GM21526 (cell line): ENCODE results near the gene THSD7A.

Source experiments
- ATAC-seq: cut with Tn5 transposase; IDR thresholded peaks from one replicate; pipeline ENCODE4 v1.9.1; 2021; ENCODE audit warnings: moderate library complexity; ENCODE audit not compliant: unreplicated experiment, low FRiP score

THSD7A gene

DNA sequence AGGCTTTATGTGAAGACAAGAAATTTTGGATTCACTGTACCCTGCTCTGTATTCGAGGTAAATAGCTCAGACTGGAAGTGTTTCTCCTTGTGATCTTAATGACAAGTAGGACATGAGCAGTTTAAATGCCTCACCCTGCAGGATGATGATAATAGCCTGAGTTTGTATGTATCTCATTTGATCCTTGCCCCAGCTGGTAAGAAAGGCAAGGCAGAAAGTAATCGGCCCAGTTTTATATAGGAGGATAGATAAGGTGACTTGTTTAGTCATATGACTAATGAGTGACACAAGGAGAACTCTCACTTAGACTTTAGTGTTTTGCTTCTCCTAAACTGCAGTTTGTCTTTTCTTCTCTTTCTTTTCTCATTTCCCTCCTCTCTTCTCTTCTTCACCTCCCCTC is 485.7 kb downstream of the THSD7A start:
- no peak for ATAC-seq

GRCh38 chr7:11345621-11346020 is 486.4 kb downstream of the THSD7A start:
- ATAC-seq, result no peak

DNA sequence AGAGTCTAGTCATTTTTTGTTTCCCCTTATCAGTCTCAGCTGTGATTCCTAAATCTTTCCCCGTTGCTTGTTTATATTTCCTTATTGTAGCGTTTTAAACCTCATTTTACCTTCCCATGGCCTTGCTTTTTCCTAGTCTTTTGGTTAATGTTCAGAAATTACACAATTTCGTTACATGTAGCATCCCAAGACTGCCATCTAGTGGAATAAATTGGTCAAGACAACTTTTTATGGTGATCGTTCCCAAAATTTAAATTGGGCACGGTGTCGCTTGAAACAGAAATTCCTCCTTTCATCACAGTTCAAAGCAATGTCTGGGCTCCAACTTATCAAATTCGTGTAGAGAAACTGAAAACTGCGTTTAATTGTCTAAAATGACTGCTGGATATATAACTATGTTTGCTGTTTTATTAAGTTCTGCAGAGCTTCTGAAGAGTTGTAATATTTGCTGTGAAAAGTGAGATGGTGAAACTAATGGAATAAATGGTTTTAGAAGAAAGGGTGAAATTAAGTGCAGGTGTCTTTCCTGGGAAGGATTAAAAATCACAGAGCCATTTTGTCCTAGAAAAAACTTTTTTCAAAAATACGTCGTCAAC is 488.1 kb downstream of the THSD7A start:
- ATAC-seq, result peak; percentile 51

DNA sequence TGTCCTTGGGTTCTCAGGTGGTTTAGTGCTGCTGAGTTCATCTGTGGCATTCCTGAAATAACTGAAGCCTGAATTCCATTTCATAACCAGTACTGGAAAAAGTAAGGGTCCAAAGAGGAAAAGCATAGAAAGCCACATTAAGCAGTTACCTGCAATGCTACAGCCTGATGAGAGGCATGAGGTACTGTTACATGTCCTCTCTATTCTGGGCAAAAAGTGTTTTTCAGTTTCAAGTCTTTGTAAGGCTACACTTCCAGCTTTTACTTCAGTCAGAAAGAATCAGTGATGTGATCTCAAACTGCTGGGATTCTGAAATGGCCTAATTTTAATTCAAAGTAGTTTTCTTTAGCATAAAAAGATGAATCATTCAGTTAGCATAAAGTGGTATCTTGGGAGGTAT is 488.9 kb downstream of the THSD7A start:
- peak; percentile 56 for ATAC-seq

DNA sequence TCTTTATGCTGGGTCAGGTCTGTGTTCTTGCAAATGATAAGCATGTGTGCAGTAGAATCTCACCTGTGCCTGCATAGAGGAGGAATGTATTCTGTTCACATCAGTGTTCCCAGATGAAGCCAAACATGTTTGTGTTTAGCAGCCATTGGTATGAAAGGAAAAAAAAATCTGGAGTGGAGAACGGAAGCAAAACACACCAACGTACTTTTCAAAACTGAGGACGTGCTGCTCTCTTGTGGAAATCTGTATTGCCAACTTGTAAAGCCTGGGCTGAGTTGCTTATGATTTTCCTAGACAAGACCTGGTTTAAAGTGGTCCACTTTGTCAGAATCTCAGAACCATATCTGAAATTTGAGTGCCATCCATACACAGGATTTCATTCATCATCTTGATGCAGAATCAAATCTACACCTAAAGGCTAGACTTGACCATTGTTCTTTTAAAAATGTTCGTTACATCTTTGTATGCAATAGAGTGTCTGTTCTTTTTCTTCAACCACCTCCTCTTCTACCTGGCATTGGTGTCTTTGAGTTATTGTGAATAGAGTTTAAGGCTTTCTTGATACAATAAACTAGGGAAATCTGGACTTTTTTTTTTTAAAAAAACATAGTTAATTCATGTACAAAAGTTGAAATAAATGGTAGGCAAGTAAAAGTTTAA is 490.6 kb downstream of the THSD7A start:
- no peak for ATAC-seq

DNA sequence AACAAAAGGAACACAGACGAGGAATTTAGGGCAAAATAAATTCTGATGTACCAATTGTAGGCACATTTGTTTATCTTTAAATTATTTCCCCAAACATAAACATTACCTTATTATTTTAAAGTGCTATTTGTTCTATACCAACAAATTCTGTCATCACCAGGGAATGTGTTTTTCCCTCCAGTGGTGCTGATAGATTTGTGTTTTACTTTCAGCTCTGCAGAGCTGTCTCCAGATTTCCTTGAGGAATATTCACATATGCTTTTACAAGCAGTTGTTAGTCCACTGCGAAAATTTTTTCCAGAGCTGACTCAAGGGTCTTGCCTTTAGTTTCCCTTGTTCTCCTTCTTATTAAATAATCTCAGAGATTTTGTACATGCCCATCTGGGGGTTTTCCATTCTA is 495.6 kb downstream of the THSD7A start:
- ATAC-seq, result no peak

DNA sequence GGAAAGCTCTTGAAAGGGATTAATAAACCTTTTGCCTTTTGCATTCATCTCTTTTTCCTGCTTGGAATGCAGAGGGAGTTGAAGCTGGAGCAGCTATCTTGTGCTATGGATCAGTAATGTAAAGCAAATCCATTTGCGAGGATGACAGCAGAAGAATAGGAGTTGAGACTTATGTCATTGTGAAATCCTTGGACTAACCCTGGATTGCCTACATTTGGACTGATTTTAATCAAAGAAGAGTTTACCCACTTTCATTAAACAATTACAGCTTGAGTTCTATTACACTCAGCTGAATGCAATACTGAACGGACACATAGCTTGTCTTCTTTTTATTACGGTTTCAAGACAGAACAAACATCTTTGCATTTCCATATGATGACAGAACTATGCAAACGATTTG is 496.1 kb downstream of the THSD7A start:
- ATAC-seq, result no peak

GRCh38 chr7:11332865-11333228 is 499.2 kb downstream of the THSD7A start:
- peak; percentile 57 for ATAC-seq

- ATAC-seq, result peak; percentile 95
Measured at GRCh38 chr7:11332186-11332864, 499.7 kb downstream of the THSD7A start.

GRCh38 chr7:11331128-11332102 is 500.6 kb downstream of the THSD7A start:
- ATAC-seq, result no peak

DNA sequence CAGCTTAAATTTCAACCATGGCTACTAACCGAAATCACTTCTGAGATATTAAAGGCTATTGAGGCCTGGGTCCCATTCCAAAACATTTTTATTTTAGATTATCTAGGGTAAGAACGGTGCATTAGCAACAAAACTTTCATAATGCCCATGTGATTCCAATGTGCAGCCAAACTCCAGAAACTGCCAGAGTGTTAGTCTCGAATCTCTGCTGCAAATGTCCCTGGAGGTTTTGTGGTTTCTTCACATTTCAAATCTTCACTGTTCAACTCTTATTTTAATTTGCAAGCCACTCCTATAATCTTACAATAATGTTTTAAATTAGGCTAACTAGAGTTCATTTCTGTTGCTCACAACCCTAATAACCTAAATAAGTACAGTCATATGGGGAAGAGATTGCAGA is 501.3 kb downstream of the THSD7A start:
- no peak for ATAC-seq

DNA sequence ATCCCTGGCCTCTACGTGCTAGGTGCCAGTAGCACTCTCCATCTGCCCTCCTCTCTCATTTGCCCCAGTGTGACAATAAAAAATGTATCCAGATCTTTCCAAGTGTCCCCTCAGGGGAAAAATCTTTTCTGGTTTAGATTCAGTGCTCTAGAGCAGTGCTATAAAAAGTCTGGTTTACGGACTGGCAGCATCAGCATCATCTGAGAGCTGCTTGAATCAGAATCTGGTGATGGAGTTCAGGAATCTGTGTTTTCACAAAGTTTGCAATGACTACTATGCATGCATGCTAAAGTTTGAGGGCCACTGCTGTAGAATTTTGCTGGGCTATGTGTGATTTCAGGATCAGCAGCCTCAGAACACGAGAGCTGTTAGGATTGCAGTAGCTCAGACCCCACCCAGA is 501.8 kb downstream of the THSD7A start:
- no peak for ATAC-seq

- ATAC-seq, result no peak
Measured at GRCh38 chr7:11329626-11330025, 502.4 kb downstream of the THSD7A start.

GRCh38 chr7:11328309-11328708 is 503.7 kb downstream of the THSD7A start:
- ATAC-seq, result no peak

- ATAC-seq, result no peak
Measured at GRCh38 chr7:11327633-11328032, 504.4 kb downstream of the THSD7A start.
